Measurements from ENCODE around the gene QSOX1. TPM values are rescaled to one million over a fixed set of nuclear protein-coding genes. Genes with fewer than 3 reads are reported as not detected.

Gene QSOX1
- total RNA-seq, 1 experiment from 2014 or later, result 192 TPM

DNA sequence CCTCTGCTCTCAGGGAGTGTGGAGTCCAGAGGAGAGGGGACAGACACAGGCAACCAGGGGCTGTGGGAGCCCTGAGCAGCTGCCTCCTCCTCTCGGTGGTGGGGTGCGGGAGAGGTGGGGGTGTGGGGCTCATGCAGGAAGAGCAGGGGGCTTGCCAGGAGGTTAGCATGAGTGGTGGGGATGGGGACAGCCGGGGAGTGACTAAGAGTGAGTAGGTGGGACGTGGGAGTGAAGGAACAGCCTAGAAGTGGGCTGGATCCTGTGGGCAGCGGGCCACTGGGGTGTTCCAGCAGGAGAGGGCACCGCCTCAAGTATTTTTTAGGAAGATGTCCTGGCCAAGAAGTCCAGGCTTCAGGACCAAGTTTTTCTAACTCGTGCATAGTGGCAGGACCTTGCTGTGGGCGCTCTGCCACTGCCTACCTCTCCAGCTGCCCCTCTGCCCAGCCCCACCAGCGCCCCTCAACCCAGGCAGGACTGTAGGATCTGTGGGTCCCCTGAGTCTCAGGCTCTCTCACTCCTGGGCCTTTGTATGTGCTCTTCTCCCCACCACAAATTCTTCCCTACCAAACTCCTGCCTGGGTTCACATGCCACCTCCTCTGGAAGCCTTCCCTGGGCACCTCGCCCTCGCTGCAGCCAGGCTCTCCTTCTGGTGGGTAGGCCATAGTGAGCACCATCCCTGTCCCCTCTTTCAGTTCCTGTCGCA, 56.6 kb downstream of the QSOX1 start:
- Histone ChIP-seq H3K9ac (ENCODE audit: low read length) (no peak overlapping the region), H3K27ac (ENCODE audit: low read length) (no peak overlapping the region), H3K4me3 (ENCODE audit: low read length) (no peak overlapping the region), H3K36me3 (ENCODE audit: low read depth, low read length) (no peaks in the 10 kb centered on the region), H3F3A (ENCODE audit: low read length, unreplicated experiment) (no peaks in the 10 kb centered on the region), H3K9me3 (ENCODE audit: low read length) (no peaks in the 10 kb centered on the region), H2AFZ (ENCODE audit: low read length) (no peak overlapping the region), H3K4me2 (ENCODE audit: low read length) (no peak overlapping the region), H3K79me2 (ENCODE audit: low read length) (no peaks in the 10 kb centered on the region), H3K4me1 (ENCODE audit: insufficient read depth, low read length) (peaks cover 6% of the 10 kb centered on the region; the same call in 1 of the 2 replicates), H3K27me3 (ENCODE audit: low read length) (no peaks in the 10 kb centered on the region), H4K20me1 (ENCODE audit: low read length) (no peaks in the 10 kb centered on the region), H3K9me2 (replicated peaks; ENCODE audit: low read length) (no peaks in the 10 kb centered on the region)
- POLR2A ChIA-PET (ENCODE audit: unreplicated experiment), result no interaction called here
- intact Hi-C loops (cut with micrococcal nuclease), result no loop called here
- BruUV-seq (replicated peaks), result no TSS peak
- CTCF ChIA-PET, result no interaction called here
- ATAC-seq (no peak), DNase-seq (no peak)
- TF ChIP-seq EZH2phosphoT487 (IDR thresholded peaks at IDR 0.05; ENCODE audit: borderline replicate concordance, low read length), result no peak
- TF ChIP-seq EZH2 (IDR thresholded peaks at IDR 0.05; ENCODE audit: low read length, unreplicated experiment), result no peak
- TF ChIP-seq, protein P1, sequence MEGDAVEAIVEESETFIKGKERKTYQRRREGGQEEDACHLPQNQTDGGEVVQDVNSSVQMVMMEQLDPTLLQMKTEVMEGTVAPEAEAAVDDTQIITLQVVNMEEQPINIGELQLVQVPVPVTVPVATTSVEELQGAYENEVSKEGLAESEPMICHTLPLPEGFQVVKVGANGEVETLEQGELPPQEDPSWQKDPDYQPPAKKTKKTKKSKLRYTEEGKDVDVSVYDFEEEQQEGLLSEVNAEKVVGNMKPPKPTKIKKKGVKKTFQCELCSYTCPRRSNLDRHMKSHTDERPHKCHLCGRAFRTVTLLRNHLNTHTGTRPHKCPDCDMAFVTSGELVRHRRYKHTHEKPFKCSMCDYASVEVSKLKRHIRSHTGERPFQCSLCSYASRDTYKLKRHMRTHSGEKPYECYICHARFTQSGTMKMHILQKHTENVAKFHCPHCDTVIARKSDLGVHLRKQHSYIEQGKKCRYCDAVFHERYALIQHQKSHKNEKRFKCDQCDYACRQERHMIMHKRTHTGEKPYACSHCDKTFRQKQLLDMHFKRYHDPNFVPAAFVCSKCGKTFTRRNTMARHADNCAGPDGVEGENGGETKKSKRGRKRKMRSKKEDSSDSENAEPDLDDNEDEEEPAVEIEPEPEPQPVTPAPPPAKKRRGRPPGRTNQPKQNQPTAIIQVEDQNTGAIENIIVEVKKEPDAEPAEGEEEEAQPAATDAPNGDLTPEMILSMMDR (conservative IDR thresholded peaks at IDR 0.05; ENCODE audit: low read depth, low read length), result no peak

DNA sequence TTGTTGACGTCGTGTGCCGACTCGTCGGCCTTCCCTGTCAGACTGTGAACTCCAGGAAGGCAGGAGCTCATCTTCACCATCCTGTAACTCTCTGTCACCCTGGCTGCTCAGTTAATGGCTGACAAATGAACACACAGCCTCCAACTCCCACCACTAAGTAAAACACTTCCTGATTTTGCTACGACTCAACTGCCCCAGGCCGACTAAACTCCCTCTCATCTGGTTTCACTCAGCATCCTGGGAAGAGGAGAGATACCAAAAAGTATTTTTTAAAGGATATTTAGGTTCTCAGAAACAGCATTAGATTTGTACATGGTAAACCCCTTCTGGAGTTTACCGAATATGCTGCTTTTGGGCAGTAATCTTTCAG, 57.2 kb downstream of the QSOX1 start:
- BruUV-seq (replicated peaks), result no TSS peak
- H3K4me1 ChIP-seq (ENCODE audit: insufficient read depth, low read length), result peaks cover 6% of the 10 kb centered on the region; the same call in 1 of the 2 replicates
- H3F3A ChIP-seq (ENCODE audit: low read length, unreplicated experiment), result no peaks in the 10 kb centered on the region
- H3K9ac ChIP-seq (ENCODE audit: low read length), result no peak overlapping the region
- no peaks in the 10 kb centered on the region for H3K79me2 ChIP-seq (ENCODE audit: low read length)
- no peak overlapping the region for H2AFZ ChIP-seq (ENCODE audit: low read length)
- no peaks in the 10 kb centered on the region for H3K9me2 ChIP-seq (replicated peaks; ENCODE audit: low read length)
- ChIA-PET CTCF (no interaction called here), POLR2A (ENCODE audit: unreplicated experiment) (no interaction called here)
- DNase-seq (no peak), ATAC-seq (no peak)
- H3K36me3 ChIP-seq (ENCODE audit: low read depth, low read length), result no peaks in the 10 kb centered on the region
- no peak overlapping the region for H3K27ac ChIP-seq (ENCODE audit: low read length)
- intact Hi-C loops (cut with micrococcal nuclease), result no loop called here
- H3K4me3 ChIP-seq (ENCODE audit: low read length), result no peak overlapping the region
- H3K27me3 ChIP-seq (ENCODE audit: low read length), result no peaks in the 10 kb centered on the region
- H3K4me2 ChIP-seq (ENCODE audit: low read length), result no peak overlapping the region
- no peaks in the 10 kb centered on the region for H3K9me3 ChIP-seq (ENCODE audit: low read length)
- H4K20me1 ChIP-seq (ENCODE audit: low read length), result no peaks in the 10 kb centered on the region
- TF ChIP-seq, protein P1 (conservative IDR thresholded peaks at IDR 0.05; ENCODE audit: low read depth, low read length), result no peak
- TF ChIP-seq EZH2 (IDR thresholded peaks at IDR 0.05; ENCODE audit: low read length, unreplicated experiment) (no peak), EZH2phosphoT487 (IDR thresholded peaks at IDR 0.05; ENCODE audit: borderline replicate concordance, low read length) (no peak)

DNA sequence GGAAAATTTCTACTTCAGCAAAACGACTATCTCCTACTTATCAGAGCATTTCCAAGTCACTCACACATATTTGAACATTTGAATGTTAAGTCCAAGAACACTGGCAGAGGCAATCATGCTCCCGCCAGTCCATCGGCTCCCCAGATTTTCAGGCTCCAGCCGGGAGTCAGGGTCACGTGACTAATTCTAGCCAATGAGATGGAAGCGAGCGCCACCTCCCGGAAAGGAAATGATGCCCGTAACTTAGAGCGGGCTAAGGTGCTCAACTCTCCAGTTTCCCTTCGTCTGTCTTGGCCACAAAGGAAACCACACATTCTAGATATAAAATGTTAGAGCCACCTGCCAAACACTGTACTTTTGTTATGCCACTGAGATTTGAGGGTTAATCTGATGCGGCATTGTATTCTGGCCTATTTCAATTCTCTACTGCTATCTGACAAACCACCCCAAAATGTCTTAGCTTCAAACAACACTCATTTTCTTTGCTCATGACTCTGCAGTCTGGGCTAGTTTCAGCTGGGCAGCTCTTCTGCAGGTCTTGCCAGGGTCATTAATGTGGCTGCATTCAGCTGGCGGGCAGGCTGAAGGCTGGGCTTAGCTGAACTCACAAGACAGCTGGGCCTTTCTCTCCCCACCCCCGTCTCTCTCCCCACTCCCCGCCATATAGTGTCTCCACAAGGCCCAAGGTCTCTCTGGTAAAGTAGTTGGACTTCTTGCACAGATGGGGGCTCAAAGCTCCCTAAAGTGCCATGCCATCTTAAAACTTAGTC, 58.9 kb downstream of the QSOX1 start:
- H3K4me1 ChIP-seq (ENCODE audit: insufficient read depth, low read length), result peaks cover 6% of the 10 kb centered on the region; the same call in 1 of the 2 replicates
- H3K9me3 ChIP-seq (ENCODE audit: low read length), result no peaks in the 10 kb centered on the region
- no peaks in the 10 kb centered on the region for H3K36me3 ChIP-seq (ENCODE audit: low read depth, low read length)
- intact Hi-C loops (cut with micrococcal nuclease), result no loop called here
- H3K27ac ChIP-seq (ENCODE audit: low read length), result no peak overlapping the region
- H3F3A ChIP-seq (ENCODE audit: low read length, unreplicated experiment), result no peaks in the 10 kb centered on the region
- no peak for TF ChIP-seq EZH2 (IDR thresholded peaks at IDR 0.05; ENCODE audit: low read length, unreplicated experiment)
- TF ChIP-seq, protein P1 (conservative IDR thresholded peaks at IDR 0.05; ENCODE audit: low read depth, low read length), result no peak
- no TSS peak for BruUV-seq (replicated peaks)
- no peak overlapping the region for H3K9ac ChIP-seq (ENCODE audit: low read length)
- no peak overlapping the region for H3K4me3 ChIP-seq (ENCODE audit: low read length)
- H4K20me1 ChIP-seq (ENCODE audit: low read length), result no peaks in the 10 kb centered on the region
- H3K79me2 ChIP-seq (ENCODE audit: low read length), result no peaks in the 10 kb centered on the region
- ATAC-seq (no peak), DNase-seq (no peak)
- H3K27me3 ChIP-seq (ENCODE audit: low read length), result no peaks in the 10 kb centered on the region
- no peak overlapping the region for H3K4me2 ChIP-seq (ENCODE audit: low read length)
- H3K9me2 ChIP-seq (replicated peaks; ENCODE audit: low read length), result no peaks in the 10 kb centered on the region
- H2AFZ ChIP-seq (ENCODE audit: low read length), result no peak overlapping the region
- ChIA-PET POLR2A (ENCODE audit: unreplicated experiment) (no interaction called here), CTCF (no interaction called here)

Measured in PC-3 (cell line).